Epithelial cell of esophagus (primary cell): ENCODE results near the gene SEMA7A.

Source experiments
- DNase-seq: peaks from one replicate; pipeline ENCODE4 v3.0.0; 2010; ENCODE audit warnings: low read depth
- H3K4me3 ChIP-seq: 2 replicates; pipeline ENCODE4 v1.5.1; 2011; ENCODE audit warnings: mild to moderate bottlenecking, low read length, control low read depth
- CTCF ChIP-seq: IDR thresholded peaks from 2 replicates; pipeline ENCODE4 v1.5.1; 2011; ENCODE audit warnings: low read depth, mild to moderate bottlenecking, low read length, control low read depth, inconsistent platforms; ENCODE audit not compliant: insufficient read depth; ENCODE audit errors: missing control alignments

SEMA7A gene

DNA sequence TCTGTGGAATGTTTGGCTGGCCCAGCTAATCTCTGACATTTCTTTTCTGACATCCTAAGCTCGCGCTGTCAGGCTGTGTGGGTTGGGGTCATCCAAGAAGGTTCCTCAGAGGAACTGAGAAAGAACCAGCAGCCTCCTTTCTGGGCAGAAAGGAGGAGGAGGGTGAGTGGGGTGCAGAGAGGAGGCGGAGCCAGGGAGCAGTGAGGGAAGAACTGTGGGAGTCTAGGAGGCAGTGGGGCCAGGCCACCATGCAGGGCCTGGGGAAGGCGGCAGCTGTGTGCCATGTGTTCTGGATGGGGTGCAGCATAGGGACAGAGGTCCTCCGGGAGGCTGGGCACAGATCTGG is 5.3 kb downstream of the SEMA7A start:
- no peak overlapping the region for H3K4me3 ChIP-seq
- no peak for TF ChIP-seq CTCF
- DNase-seq: no peak

GRCh38 chr15:74427607-74428441 is 5.9 kb downstream of the SEMA7A start:
- TF ChIP-seq CTCF: no peak
- no peak overlapping the region for H3K4me3 ChIP-seq
- no peak for DNase-seq

GRCh38 chr15:74426404-74427281 is 7.1 kb downstream of the SEMA7A start:
- no peak overlapping the region for H3K4me3 ChIP-seq
- no peak for DNase-seq
- no peak for TF ChIP-seq CTCF

- no peak for DNase-seq
- no peak overlapping the region for H3K4me3 ChIP-seq
- TF ChIP-seq CTCF: no peak
Observed at GRCh38 chr15:74425630-74426029, 8.1 kb downstream of the SEMA7A start.

DNA sequence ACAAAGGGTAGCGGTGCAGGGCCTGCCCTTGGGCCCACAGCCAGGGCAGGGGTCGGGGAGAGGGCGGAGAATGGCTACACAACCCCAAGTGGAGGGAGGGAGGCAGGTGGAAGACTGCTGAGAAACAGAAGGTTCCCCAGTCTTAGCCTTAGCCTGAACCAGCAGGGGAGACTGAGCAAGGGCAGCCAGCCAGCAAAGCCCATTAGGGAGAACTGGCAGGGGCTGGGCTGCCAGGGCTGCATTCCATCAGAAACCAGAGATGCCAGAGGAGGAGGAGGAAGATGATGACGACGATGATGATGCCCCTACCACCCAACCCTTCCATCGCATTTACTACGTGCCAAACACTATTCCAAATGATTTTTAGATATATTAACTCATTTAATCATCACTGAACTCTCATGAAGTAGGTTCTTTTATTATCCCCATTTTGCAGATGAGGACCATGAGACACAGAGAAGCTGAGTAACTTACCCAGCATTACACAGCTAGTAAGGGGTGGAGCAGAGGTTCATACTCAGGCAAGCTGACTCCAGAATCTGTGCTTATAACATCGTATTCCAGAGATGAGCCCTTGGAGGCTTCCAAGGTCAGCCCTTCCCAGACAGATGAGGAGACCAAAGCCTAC is 8.7 kb downstream of the SEMA7A start:
- no peak for DNase-seq
- TF ChIP-seq CTCF: no peak
- H3K4me3 ChIP-seq: no peak overlapping the region

GRCh38 chr15:74423431-74424257 is 10.1 kb downstream of the SEMA7A start:
- H3K4me3 ChIP-seq: no peak overlapping the region
- TF ChIP-seq CTCF: peak; percentile 15
- peak; percentile 90 for DNase-seq
